ENCODE measurements around the gene CTF1. TPM values are rescaled to one million over a fixed set of nuclear protein-coding genes. Genes with fewer than 3 reads are reported as not detected.
"Not testable (repeated sequence)": the region's sequence is repeated elsewhere in the genome, so short reads cannot be mapped to it uniquely, and the experiment has no call there.

CTF1 gene
- total RNA-seq, 1 donor from 2014 or later = 1.7 TPM

GRCh38 chr16:30888856-30889499, 7.4 kb upstream of the CTF1 start:
- Mint-ChIP-seq H3K36me3 (ENCODE audit: unreplicated experiment) (no peaks in the 10 kb centered on the region), H3K27me3 (ENCODE audit: unreplicated experiment) (peaks cover 5% of the 10 kb centered on the region), H3K27ac (ENCODE audit: unreplicated experiment) (peak overlapping the region; percentile 21), H3K4me1 (ENCODE audit: low read depth, unreplicated experiment) (peaks cover 5% of the 10 kb centered on the region), H3K9me3 (ENCODE audit: unreplicated experiment) (peaks cover 7% of the 10 kb centered on the region), H3K4me3 (ENCODE audit: unreplicated experiment) (peak overlapping the region; percentile 6)
- no peak for TF ChIP-seq CTCF (IDR thresholded peaks at IDR 0.05; ENCODE audit: partially characterized antibody, unreplicated experiment)
- DNase-seq = no peak

GRCh38 chr16:30889721-30890120, 6.7 kb upstream of the CTF1 start:
- no peaks in the 10 kb centered on the region for H3K36me3 Mint-ChIP-seq (ENCODE audit: unreplicated experiment)
- no peak for TF ChIP-seq CTCF (IDR thresholded peaks at IDR 0.05; ENCODE audit: partially characterized antibody, unreplicated experiment)
- peaks cover 10% of the 10 kb centered on the region for H3K4me1 Mint-ChIP-seq (ENCODE audit: low read depth, unreplicated experiment)
- peaks cover 5% of the 10 kb centered on the region for H3K27me3 Mint-ChIP-seq (ENCODE audit: unreplicated experiment)
- no peak overlapping the region for H3K4me3 Mint-ChIP-seq (ENCODE audit: unreplicated experiment)
- peaks cover 12% of the 10 kb centered on the region for H3K9me3 Mint-ChIP-seq (ENCODE audit: unreplicated experiment)
- no peak overlapping the region for H3K27ac Mint-ChIP-seq (ENCODE audit: unreplicated experiment)
- DNase-seq = no peak

- DNase-seq; H3K36me3 Mint-ChIP-seq (ENCODE audit: unreplicated experiment); H3K4me3 Mint-ChIP-seq (ENCODE audit: unreplicated experiment); H3K27ac Mint-ChIP-seq (ENCODE audit: unreplicated experiment): not testable (repeated sequence)
- peaks cover 19% of the 10 kb centered on the region for H3K4me1 Mint-ChIP-seq (ENCODE audit: low read depth, unreplicated experiment)
- H3K27me3 Mint-ChIP-seq (ENCODE audit: unreplicated experiment) = peaks cover 11% of the 10 kb centered on the region
- peaks cover 22% of the 10 kb centered on the region for H3K9me3 Mint-ChIP-seq (ENCODE audit: unreplicated experiment)
Observed at GRCh38 chr16:30891043-30891823, 5.2 kb upstream of the CTF1 start.

GRCh38 chr16:30892670-30893416, 3.6 kb upstream of the CTF1 start:
- H3K36me3 Mint-ChIP-seq (ENCODE audit: unreplicated experiment) = no peaks in the 10 kb centered on the region
- no peak for DNase-seq
- TF ChIP-seq CTCF (IDR thresholded peaks at IDR 0.05; ENCODE audit: partially characterized antibody, unreplicated experiment) = no peak
- H3K27ac Mint-ChIP-seq (ENCODE audit: unreplicated experiment) = no peak overlapping the region
- peaks cover 11% of the 10 kb centered on the region for H3K27me3 Mint-ChIP-seq (ENCODE audit: unreplicated experiment)
- peak overlapping the region; percentile 87 for H3K4me3 Mint-ChIP-seq (ENCODE audit: unreplicated experiment)
- peaks cover 19% of the 10 kb centered on the region for H3K4me1 Mint-ChIP-seq (ENCODE audit: low read depth, unreplicated experiment)
- H3K9me3 Mint-ChIP-seq (ENCODE audit: unreplicated experiment) = peaks cover 22% of the 10 kb centered on the region

- peak overlapping the region; percentile 87 for H3K4me3 Mint-ChIP-seq (ENCODE audit: unreplicated experiment)
- DNase-seq = peak; percentile 42
- peaks cover 11% of the 10 kb centered on the region for H3K27me3 Mint-ChIP-seq (ENCODE audit: unreplicated experiment)
- TF ChIP-seq CTCF (IDR thresholded peaks at IDR 0.05; ENCODE audit: partially characterized antibody, unreplicated experiment) = no peak
- H3K36me3 Mint-ChIP-seq (ENCODE audit: unreplicated experiment) = no peaks in the 10 kb centered on the region
- peaks cover 19% of the 10 kb centered on the region for H3K4me1 Mint-ChIP-seq (ENCODE audit: low read depth, unreplicated experiment)
- H3K27ac Mint-ChIP-seq (ENCODE audit: unreplicated experiment) = no peak overlapping the region
- H3K9me3 Mint-ChIP-seq (ENCODE audit: unreplicated experiment) = peaks cover 22% of the 10 kb centered on the region
Observed at GRCh38 chr16:30893417-30893743, 3.0 kb upstream of the CTF1 start.
